ENCODE data around the gene FOXO6. TPM values are rescaled to one million over a fixed set of nuclear protein-coding genes. Genes with fewer than 3 reads are reported as not detected.
A peak's percentile ranks its signal among the peaks of the same experiment; 100 is the strongest.

FOXO6 gene
- polyA plus RNA-seq, 1 of the 3 experiments (the other 2 are of a cell fraction), result 0.35 TPM

DNA sequence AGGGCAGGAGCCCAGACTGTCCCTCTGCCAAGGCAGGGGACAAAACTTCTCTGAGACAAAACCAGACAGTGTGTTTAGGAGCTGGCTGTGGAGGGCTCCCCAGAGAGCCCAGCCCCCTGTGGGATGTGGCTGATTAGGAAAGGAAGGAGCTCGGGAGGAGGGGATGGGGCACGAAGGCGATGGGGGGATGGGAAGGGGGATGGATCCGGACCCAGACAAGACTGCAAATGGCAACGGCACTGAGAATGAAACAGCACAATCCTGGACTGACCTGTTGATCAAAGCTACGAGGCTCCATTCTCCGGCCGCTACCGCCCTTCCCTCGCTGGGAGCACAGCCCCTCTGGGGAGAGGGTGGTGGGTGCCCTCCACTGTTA is 33.1 kb downstream of the FOXO6 start:
- Histone ChIP-seq H3K4me2 (no peak overlapping the region), H3K9me2 (no peaks in the 10 kb centered on the region), H3K79me2 (ENCODE audit: insufficient read depth) (no peaks in the 10 kb centered on the region), H3K27me3 (ENCODE audit: insufficient read depth) (no peaks in the 10 kb centered on the region), H4K20me1 (ENCODE audit: insufficient read depth) (no peaks in the 10 kb centered on the region), H3K4me3 (ENCODE audit: low read depth in 2 of 2, low read length in 1 of 2) (no peak overlapping the region), H3K9me3 (no peaks in the 10 kb centered on the region), H3K4me1 (ENCODE audit: control insufficient read depth in 1 of 2, insufficient read depth in 2 of 2, low read depth in 1 of 2, low read length in 1 of 2) (peaks cover 4 to 51% of the 10 kb centered on the region in 2 experiments; a peak in 2 of 4 replicates), H3K9ac (no peak overlapping the region), H3K36me3 (replicated peaks in 1 of 2; ENCODE audit: control insufficient read depth in 1 of 2, insufficient read depth in 2 of 2, low read length in 1 of 2) (no peaks in the 10 kb centered on the region), H3F3A (replicated peaks; ENCODE audit: insufficient read depth) (peaks cover 4% of the 10 kb centered on the region), H3K27ac (ENCODE audit: low read depth in 2 of 2, low read length in 1 of 2) (no peak overlapping the region), H2AFZ (ENCODE audit: low read depth) (no peak overlapping the region)
- WGBS (ENCODE audit: low lambda C conversion rate), result 62% methylated on average over 5 of the region's 10 CpGs
- TF ChIP-seq RCOR1 (IDR thresholded peaks at IDR 0.05; ENCODE audit: low read length) (no peak), EZH2phosphoT487 (IDR thresholded peaks at IDR 0.05; ENCODE audit: borderline replicate concordance, low read depth) (no peak), TCF12 (IDR thresholded peaks at IDR 0.05) (no peak), SIN3A (IDR thresholded peaks at IDR 0.05; ENCODE audit: borderline replicate concordance, low read depth, low read length) (no peak), TEAD4 (IDR thresholded peaks at IDR 0.05; ENCODE audit: borderline replicate concordance, insufficient read depth) (no peak)
- ChIA-PET CTCF (interaction anchor here (0.9 to 1.4 kb wide), 3 partner anchors 13 to 122 kb away, joined by 3 to 6 read pairs (median 4); no protein-coding TSS in a partner anchor), POLR2A (no interaction called here)
- DNase-seq, result no peak

DNA sequence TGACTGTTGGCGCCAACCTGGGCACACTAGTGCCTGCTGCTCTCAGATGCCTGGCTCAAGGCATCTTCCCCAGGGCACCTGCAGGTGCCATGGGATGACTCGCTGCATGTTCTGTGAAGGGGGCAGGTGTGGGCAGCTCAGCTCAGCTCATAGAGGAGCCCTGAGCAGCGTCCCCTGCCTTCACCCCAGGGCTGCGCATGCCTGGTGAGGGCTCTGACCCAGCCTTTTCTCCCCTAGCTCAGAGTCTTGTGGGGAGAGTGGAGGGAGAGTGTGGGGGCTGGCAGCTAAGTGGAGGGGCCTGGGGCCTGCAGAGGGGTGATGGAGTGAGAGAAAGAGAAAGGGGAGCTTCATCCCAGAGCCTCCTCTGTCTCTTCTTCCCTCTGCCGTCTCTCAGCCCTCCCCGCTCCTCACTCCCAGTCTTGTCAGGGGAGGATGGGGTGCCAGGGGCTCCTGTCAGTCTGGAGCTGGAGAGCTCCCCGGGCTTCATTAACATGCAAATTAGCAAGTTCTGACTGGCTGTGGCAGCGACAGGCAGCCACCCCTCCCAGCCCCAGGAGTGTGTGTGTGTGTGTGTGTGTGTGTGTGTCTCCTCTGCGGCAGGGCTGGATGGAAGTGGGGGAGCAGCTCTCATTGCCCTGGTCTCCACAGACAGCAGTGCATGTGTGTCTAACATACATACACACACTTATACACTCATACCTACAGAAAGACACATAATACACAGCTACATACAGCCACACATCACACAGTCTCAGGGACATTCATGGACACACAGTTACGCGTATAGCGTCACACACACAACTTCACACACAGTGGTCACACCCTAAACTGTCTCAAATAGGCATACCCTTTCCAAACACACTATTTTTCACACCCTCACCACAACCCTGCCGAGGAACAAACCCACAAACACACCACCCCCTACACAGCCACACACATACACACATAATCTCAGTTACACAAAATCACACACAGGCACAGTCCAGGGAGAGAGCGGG is 34.0 kb downstream of the FOXO6 start:
- Histone ChIP-seq H4K20me1 (ENCODE audit: insufficient read depth) (no peaks in the 10 kb centered on the region), H3K9me3 (no peaks in the 10 kb centered on the region), H2AFZ (ENCODE audit: low read depth) (no peak overlapping the region), H3K4me1 (ENCODE audit: control insufficient read depth in 1 of 2, insufficient read depth in 2 of 2, low read depth in 1 of 2, low read length in 1 of 2) (peaks cover 4 to 56% of the 10 kb centered on the region in 2 experiments; a peak in 2 of 4 replicates), H3K4me3 (ENCODE audit: low read depth in 2 of 2, low read length in 1 of 2) (no peak overlapping the region), H3K9me2 (no peaks in the 10 kb centered on the region), H3K27ac (ENCODE audit: low read depth in 2 of 2, low read length in 1 of 2) (peak overlapping the region in 1 of 2 experiments; percentile 12; a peak in 1 of 4 replicates), H3K79me2 (ENCODE audit: insufficient read depth) (no peaks in the 10 kb centered on the region), H3K36me3 (replicated peaks in 1 of 2; ENCODE audit: control insufficient read depth in 1 of 2, insufficient read depth in 2 of 2, low read length in 1 of 2) (no peaks in the 10 kb centered on the region), H3K9ac (no peak overlapping the region), H3F3A (replicated peaks; ENCODE audit: insufficient read depth) (peaks cover 4% of the 10 kb centered on the region), H3K27me3 (ENCODE audit: insufficient read depth) (no peaks in the 10 kb centered on the region), H3K4me2 (no peak overlapping the region)
- WGBS (ENCODE audit: low lambda C conversion rate), result 62% methylated on average over 12 of the region's 14 CpGs
- TF ChIP-seq, protein P1, sequence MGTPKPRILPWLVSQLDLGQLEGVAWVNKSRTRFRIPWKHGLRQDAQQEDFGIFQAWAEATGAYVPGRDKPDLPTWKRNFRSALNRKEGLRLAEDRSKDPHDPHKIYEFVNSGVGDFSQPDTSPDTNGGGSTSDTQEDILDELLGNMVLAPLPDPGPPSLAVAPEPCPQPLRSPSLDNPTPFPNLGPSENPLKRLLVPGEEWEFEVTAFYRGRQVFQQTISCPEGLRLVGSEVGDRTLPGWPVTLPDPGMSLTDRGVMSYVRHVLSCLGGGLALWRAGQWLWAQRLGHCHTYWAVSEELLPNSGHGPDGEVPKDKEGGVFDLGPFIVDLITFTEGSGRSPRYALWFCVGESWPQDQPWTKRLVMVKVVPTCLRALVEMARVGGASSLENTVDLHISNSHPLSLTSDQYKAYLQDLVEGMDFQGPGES (IDR thresholded peaks at IDR 0.05; ENCODE audit: low read depth, low read length), result no peak
- TF ChIP-seq ELF1 (IDR thresholded peaks at IDR 0.05) (no peak), MAX (IDR thresholded peaks at IDR 0.05; ENCODE audit: low read depth) (no peak), RXRA (IDR thresholded peaks at IDR 0.05; ENCODE audit: borderline replicate concordance, low read depth) (no peak), CHD2 (IDR thresholded peaks at IDR 0.05; ENCODE audit: low read length, partially characterized antibody) (no peak), MXI1 (IDR thresholded peaks at IDR 0.05; ENCODE audit: low read depth, low read length) (no peak), USF1 (IDR thresholded peaks at IDR 0.05; ENCODE audit: borderline replicate concordance, low read depth) (no peak), RFX5 (IDR thresholded peaks at IDR 0.05; ENCODE audit: low read length) (no peak), TEAD4 (IDR thresholded peaks at IDR 0.05; ENCODE audit: borderline replicate concordance, insufficient read depth) (no peak), SIN3A (IDR thresholded peaks at IDR 0.05; ENCODE audit: borderline replicate concordance, low read depth, low read length) (no peak), YY1 (IDR thresholded peaks at IDR 0.05; ENCODE audit: low read depth) (no peak), FOXM1 (IDR thresholded peaks at IDR 0.05; ENCODE audit: low read depth) (no peak), SMC3 (IDR thresholded peaks at IDR 0.05; ENCODE audit: low read depth, low read length) (no peak), TCF12 (IDR thresholded peaks at IDR 0.05) (no peak), NRF1 (IDR thresholded peaks at IDR 0.05; ENCODE audit: low read depth, low read length) (no peak), RCOR1 (IDR thresholded peaks at IDR 0.05; ENCODE audit: low read length) (no peak)
- TF ChIP-seq, protein P2, sequence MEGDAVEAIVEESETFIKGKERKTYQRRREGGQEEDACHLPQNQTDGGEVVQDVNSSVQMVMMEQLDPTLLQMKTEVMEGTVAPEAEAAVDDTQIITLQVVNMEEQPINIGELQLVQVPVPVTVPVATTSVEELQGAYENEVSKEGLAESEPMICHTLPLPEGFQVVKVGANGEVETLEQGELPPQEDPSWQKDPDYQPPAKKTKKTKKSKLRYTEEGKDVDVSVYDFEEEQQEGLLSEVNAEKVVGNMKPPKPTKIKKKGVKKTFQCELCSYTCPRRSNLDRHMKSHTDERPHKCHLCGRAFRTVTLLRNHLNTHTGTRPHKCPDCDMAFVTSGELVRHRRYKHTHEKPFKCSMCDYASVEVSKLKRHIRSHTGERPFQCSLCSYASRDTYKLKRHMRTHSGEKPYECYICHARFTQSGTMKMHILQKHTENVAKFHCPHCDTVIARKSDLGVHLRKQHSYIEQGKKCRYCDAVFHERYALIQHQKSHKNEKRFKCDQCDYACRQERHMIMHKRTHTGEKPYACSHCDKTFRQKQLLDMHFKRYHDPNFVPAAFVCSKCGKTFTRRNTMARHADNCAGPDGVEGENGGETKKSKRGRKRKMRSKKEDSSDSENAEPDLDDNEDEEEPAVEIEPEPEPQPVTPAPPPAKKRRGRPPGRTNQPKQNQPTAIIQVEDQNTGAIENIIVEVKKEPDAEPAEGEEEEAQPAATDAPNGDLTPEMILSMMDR (IDR thresholded peaks at IDR 0.05), result no peak
- POLR2A ChIA-PET, result interaction anchor here (1.2 kb wide), 1 partner anchor 13 kb away, joined by 3 read pairs; no protein-coding TSS in a partner anchor
- DNase-seq, result peak; percentile 67
- CTCF ChIA-PET, result interaction anchor here (0.9 to 1.5 kb wide), 5 partner anchors 14 to 121 kb away, joined by 3 to 6 read pairs (median 5); no protein-coding TSS in a partner anchor
